A673 (cell line): Measurements from ENCODE around the gene ATXN7L2.

Source experiments
- EZH2 ChIP-seq: fragments of 200-600 bp; sonication (generic); IDR thresholded peaks from 2 replicates; pipeline ENCODE4 v1.6.1; 2017; ENCODE audit warnings: borderline replicate concordance, low read depth, mild to moderate bottlenecking, mixed read lengths, antibody characterized with exemption, low read length; ENCODE audit not compliant: poor library complexity, severe bottlenecking
- TF ChIP-seq, protein P1 (sequence below): fragments of 300-800, 200-600 bp; sonication (generic); conservative IDR thresholded peaks from 2 replicates; pipeline ENCODE4 v1.5.1; 2017; ENCODE audit warnings: low read depth, mild to moderate bottlenecking, antibody characterized with exemption, low read length, moderate library complexity, mixed read lengths

DNA sequence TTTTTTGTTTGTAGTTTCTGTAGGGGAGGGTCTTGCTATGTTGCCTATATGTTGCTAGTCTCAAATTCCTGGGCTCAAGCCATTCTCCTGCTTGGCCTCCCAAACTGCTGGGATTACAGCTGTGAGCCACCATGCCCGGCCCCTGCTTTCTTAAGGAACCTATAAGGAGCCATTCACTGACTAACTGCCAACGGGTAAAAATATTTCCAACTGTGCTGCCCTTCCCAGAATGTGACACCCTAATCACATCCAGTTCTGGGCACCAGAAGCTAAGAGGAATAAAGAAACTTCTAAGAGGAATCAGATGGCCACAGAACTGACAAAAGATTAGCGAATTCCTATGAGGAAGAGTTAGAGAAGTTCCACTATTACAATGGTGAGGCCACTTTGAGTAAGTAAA lies 10.9 kb upstream of the ATXN7L2 start:
- TF ChIP-seq, protein P1, sequence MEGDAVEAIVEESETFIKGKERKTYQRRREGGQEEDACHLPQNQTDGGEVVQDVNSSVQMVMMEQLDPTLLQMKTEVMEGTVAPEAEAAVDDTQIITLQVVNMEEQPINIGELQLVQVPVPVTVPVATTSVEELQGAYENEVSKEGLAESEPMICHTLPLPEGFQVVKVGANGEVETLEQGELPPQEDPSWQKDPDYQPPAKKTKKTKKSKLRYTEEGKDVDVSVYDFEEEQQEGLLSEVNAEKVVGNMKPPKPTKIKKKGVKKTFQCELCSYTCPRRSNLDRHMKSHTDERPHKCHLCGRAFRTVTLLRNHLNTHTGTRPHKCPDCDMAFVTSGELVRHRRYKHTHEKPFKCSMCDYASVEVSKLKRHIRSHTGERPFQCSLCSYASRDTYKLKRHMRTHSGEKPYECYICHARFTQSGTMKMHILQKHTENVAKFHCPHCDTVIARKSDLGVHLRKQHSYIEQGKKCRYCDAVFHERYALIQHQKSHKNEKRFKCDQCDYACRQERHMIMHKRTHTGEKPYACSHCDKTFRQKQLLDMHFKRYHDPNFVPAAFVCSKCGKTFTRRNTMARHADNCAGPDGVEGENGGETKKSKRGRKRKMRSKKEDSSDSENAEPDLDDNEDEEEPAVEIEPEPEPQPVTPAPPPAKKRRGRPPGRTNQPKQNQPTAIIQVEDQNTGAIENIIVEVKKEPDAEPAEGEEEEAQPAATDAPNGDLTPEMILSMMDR: no peak
- no peak for TF ChIP-seq EZH2
